HCT116 (cell line): Measurements from ENCODE around the gene CCHCR1. TPM values are rescaled to one million over a fixed set of nuclear protein-coding genes. Genes with fewer than 3 reads are reported as not detected.

Source experiments
- ATAC-seq: fragments of 200-7000 bp; cut with Tn5 transposase; 2 replicates; pipeline ENCODE4 v1.9.1; 2020; ENCODE audit warnings: mild to moderate bottlenecking, moderate library complexity
- BruUV-seq: library from RNA; stranded (reverse); fragments of 400-500 nt; replicated peaks from 2 replicates; lab custom pipeline; 2021; lab: Mats Ljungman, UMichigan
- CTCF ChIA-PET: fragments of 300-600 bp; sonication (Branson Sonifier 250); formaldehyde crosslinking; loops from one replicate; lab custom pipeline; 2021; ENCODE audit warnings: antibody characterized with exemption; lab: Charles Lee
- POLR2A ChIA-PET: fragments of 300-600, 350-600 bp; sonication (Branson Sonifier 250); formaldehyde crosslinking; loops from one replicate; lab custom pipeline; 2021; ENCODE audit warnings: antibody characterized with exemption; lab: Charles Lee
- RAD21 ChIA-PET, 2 experiments: fragments of 300-600 bp; sonication (Branson Sonifier 250); formaldehyde crosslinking; loops; one replicate each; lab custom pipeline; 2023; ENCODE audit warnings: low total read pairs in 2 of 2; ENCODE audit not compliant: uncharacterized antibody in 2 of 2, unreplicated experiment in 2 of 2, low non-redundant PET in 1 of 2; lab: Charles Lee
- DNase-seq: peaks from one replicate; pipeline ENCODE4 v3.0.0-alpha.2; 2010; ENCODE audit warnings: low read depth, low spot score
- H2AFZ ChIP-seq: fragments of 200-600 bp; shearing (Covaris generic), sonication (generic); 2 replicates; pipeline ENCODE4 v1.6.1; 2017; ENCODE audit warnings: low read depth, mixed run types, mixed read lengths, antibody characterized with exemption, low read length; ENCODE audit not compliant: poor library complexity, severe bottlenecking
- H3K27ac ChIP-seq: 2 replicates; pipeline ENCODE4 v1.5.1; 2012; ENCODE audit warnings: low read depth, low read length
- H3K27me3 ChIP-seq: fragments of 200-600 bp; sonication (generic); 2 replicates; pipeline ENCODE4 v1.6.1; 2016; ENCODE audit warnings: mixed run types, low read length, mixed read lengths; ENCODE audit not compliant: insufficient read depth
- H3K36me3 ChIP-seq, 2 experiments: fragments of 200-500 bp in 1 of 2; fragments of 200-600 bp in 1 of 2; sonication (Bioruptor generic) in 1 of 2; sonication (generic) in 1 of 2; 2 replicates each; pipeline versions ENCODE4 v1.5.1 to v1.6.1; 2014 to 2016; ENCODE audit warnings: low read length in 2 of 2, inconsistent platforms in 1 of 2, mixed read lengths in 1 of 2, mixed run types in 1 of 2; ENCODE audit not compliant: insufficient read depth in 2 of 2, control insufficient read depth in 1 of 2
- H3K4me1 ChIP-seq, 2 experiments: fragments of 200-600 bp in 1 of 2; sonication (generic) in 1 of 2; 2 replicates each; pipeline versions ENCODE4 v1.5.1 to v1.6.1; 2012 to 2017; ENCODE audit warnings: low read length in 2 of 2, inconsistent platforms in 1 of 2, mild to moderate bottlenecking in 1 of 2, mixed read lengths in 1 of 2, mixed run types in 1 of 2, moderate library complexity in 1 of 2; ENCODE audit not compliant: insufficient read depth in 2 of 2, control insufficient read depth in 1 of 2
- H3K4me2 ChIP-seq: fragments of 200-600 bp; sonication (generic); 2 replicates; pipeline ENCODE4 v1.6.1; 2017; ENCODE audit warnings: mixed run types, low read length, mixed read lengths
- H3K4me3 ChIP-seq, 2 experiments: fragments of 200-600 bp in 1 of 2; sonication (generic) in 1 of 2; replicated peaks in 1 of 2; 2 replicates each; pipeline ENCODE4 v1.5.1; 2011 to 2016; ENCODE audit warnings: low read length in 2 of 2, control low read depth in 1 of 2, low read depth in 1 of 2, mild to moderate bottlenecking in 1 of 2, mixed read lengths in 1 of 2, mixed run types in 1 of 2
- H3K79me2 ChIP-seq: fragments of 200-600 bp; sonication (generic); 2 replicates; pipeline ENCODE4 v1.6.1; 2017; ENCODE audit warnings: mild to moderate bottlenecking, mixed run types, low read length, moderate library complexity, mixed read lengths; ENCODE audit not compliant: insufficient read depth
- H3K9ac ChIP-seq: fragments of 200-600 bp; sonication (generic); 2 replicates; pipeline ENCODE4 v1.6.1; 2016; ENCODE audit warnings: low read length, mixed read lengths
- H3K9me2 ChIP-seq: fragments of 200-600 bp; sonication (generic), shearing (Covaris generic); 2 replicates; pipeline ENCODE4 v1.6.1; 2017; ENCODE audit warnings: mixed run types, mild to moderate bottlenecking, moderate library complexity; ENCODE audit not compliant: insufficient read depth
- H3K9me3 ChIP-seq, 2 experiments: fragments of 200-500 bp in 1 of 2; fragments of 200-600 bp in 1 of 2; sonication (Bioruptor generic) in 1 of 2; sonication (generic) in 1 of 2; 2 replicates each; pipeline ENCODE4 v1.6.1; 2014 to 2017; ENCODE audit warnings: low read length in 2 of 2, mixed read lengths in 2 of 2, inconsistent platforms in 1 of 2, low read depth in 1 of 2, mild to moderate bottlenecking in 1 of 2, mixed run types in 1 of 2, moderate library complexity in 1 of 2; ENCODE audit not compliant: control insufficient read depth in 1 of 2, insufficient read depth in 1 of 2
- H4K20me1 ChIP-seq: fragments of 200-600 bp; sonication (generic), shearing (Covaris generic); 2 replicates; pipeline ENCODE4 v1.6.1; 2017; ENCODE audit warnings: mixed run types, mild to moderate bottlenecking, moderate library complexity; ENCODE audit not compliant: insufficient read depth
- ATF3 ChIP-seq: IDR thresholded peaks from 2 replicates; pipeline ENCODE4 v1.6.1; 2012
- CEBPB ChIP-seq: IDR thresholded peaks from 2 replicates; pipeline ENCODE4 v1.6.1; 2012; ENCODE audit warnings: low read depth
- CTCF ChIP-seq, 3 experiments: fragments of 200-600 bp in 1 of 3; sonication (generic) in 1 of 3; IDR thresholded peaks in 2 of 3; conservative IDR thresholded peaks in 1 of 3; 2 replicates each; pipeline ENCODE4 v1.5.1; 2012 to 2017; ENCODE audit warnings: low read depth in 2 of 3, low read length in 2 of 3, antibody characterized with exemption in 1 of 3, borderline replicate concordance in 1 of 3, control low read depth in 1 of 3, mild to moderate bottlenecking in 1 of 3, mixed read lengths in 1 of 3, mixed run types in 1 of 3, moderate library complexity in 1 of 3; ENCODE audit not compliant: insufficient read depth in 1 of 3
- ELF1 ChIP-seq: IDR thresholded peaks from 2 replicates; pipeline ENCODE4 v1.6.1; 2012; ENCODE audit warnings: low read depth, borderline replicate concordance
- EZH2 ChIP-seq: fragments of 200-600 bp; sonication (generic); IDR thresholded peaks from 2 replicates; pipeline ENCODE4 v1.6.1; 2017; ENCODE audit warnings: antibody characterized with exemption, mixed run types
- EZH2phosphoT487 ChIP-seq: fragments of 200-600 bp; IDR thresholded peaks from 2 replicates; pipeline ENCODE4 v1.6.1; 2018; ENCODE audit warnings: antibody characterized with exemption, borderline replicate concordance
- FOSL1 ChIP-seq: IDR thresholded peaks from 2 replicates; pipeline ENCODE4 v1.6.1; 2012; ENCODE audit warnings: low read depth
- JUND ChIP-seq: IDR thresholded peaks from 2 replicates; pipeline ENCODE4 v1.6.1; 2012
- POLR2A ChIP-seq: IDR thresholded peaks from 2 replicates; pipeline ENCODE4 v1.7.0; 2011; ENCODE audit warnings: borderline replicate concordance; ENCODE audit not compliant: insufficient read depth, insufficient read length; ENCODE audit errors: extremely low read depth
- RAD21 ChIP-seq: IDR thresholded peaks from 2 replicates; pipeline ENCODE4 v1.6.1; 2012; ENCODE audit warnings: low read depth, mild to moderate bottlenecking
- SIN3A ChIP-seq: IDR thresholded peaks from 2 replicates; pipeline ENCODE4 v1.6.1; 2012; ENCODE audit warnings: low read depth
- SP1 ChIP-seq: IDR thresholded peaks from 2 replicates; pipeline ENCODE4 v1.6.1; 2012; ENCODE audit warnings: low read depth
- TCF7L2 ChIP-seq: IDR thresholded peaks from 2 replicates; pipeline ENCODE4 v1.7.0; 2011; ENCODE audit warnings: borderline replicate concordance, inconsistent platforms; ENCODE audit not compliant: insufficient read depth, insufficient read length; ENCODE audit errors: extremely low read depth
- YY1 ChIP-seq: IDR thresholded peaks from 2 replicates; pipeline ENCODE4 v1.6.1; 2011; ENCODE audit warnings: low read length, low read depth, moderate library complexity, mild to moderate bottlenecking; ENCODE audit not compliant: insufficient replicate concordance; ENCODE audit errors: extremely low read depth
- ZFX ChIP-seq: fragments of 450-650 bp; IDR thresholded peaks from 2 replicates; pipeline ENCODE4 v1.6.1; 2017
- ZNF274 ChIP-seq: fragments of 200-500 bp; sonication (Bioruptor generic); IDR thresholded peaks from 2 replicates; pipeline ENCODE4 v1.6.1; 2014; ENCODE audit warnings: mild to moderate bottlenecking, low read depth, low read length, inconsistent platforms
- intact Hi-C: fragments of 100-400 bp; cut with micrococcal nuclease; formaldehyde crosslinking; loops from 2 replicates; pipeline ENCODE4 v1.10.0; 2022
- total RNA-seq: library from RNA; stranded (reverse); gene quantifications from one replicate; pipeline ENCODE4 v1.2.1, GENCODE V29; 2021; ENCODE audit not compliant: unreplicated experiment

Gene CCHCR1
- total RNA-seq, 1 experiment from 2014 or later: 40.7 TPM

- CTCF ChIA-PET: no interaction called here
- Histone ChIP-seq H3K9me2 (no peaks in the 10 kb centered on the region), H3K9ac (no peak within 1 kb of the TSS), H3K27ac (no peak within 1 kb of the TSS), H3K79me2 (peaks cover 8% of the 10 kb centered on the region; the same call in 1 of the 2 replicates), H3K27me3 (no peaks in the 10 kb centered on the region), H3K36me3 (no peaks in the 10 kb centered on the region), H3K9me3 (no peaks in the 10 kb centered on the region), H2AFZ (no peak within 1 kb of the TSS), H4K20me1 (no peaks in the 10 kb centered on the region), H3K4me3 (no peak within 1 kb of the TSS), H3K4me1 (peaks cover 38 to 50% of the 10 kb centered on the region in 2 experiments), H3K4me2 (0 out of 2 replicates have a peak within 1 kb of the TSS, but pooled peaks have one; percentile 3)
- intact Hi-C loops: no loop called here
- ATAC-seq (no peak), DNase-seq (no peak)
- TF ChIP-seq CEBPB (no peak), FOSL1 (no peak), SP1 (no peak), JUND (no peak), EZH2 (no peak), ZFX (no peak), SIN3A (no peak), YY1 (no peak), RAD21 (no peak), CTCF (IDR thresholded peaks at IDR 0.05 in 2 of 3, conservative IDR thresholded peaks at IDR 0.05 in 1 of 3; ENCODE audit: borderline replicate concordance in 1 of 3, insufficient read depth in 1 of 3, low read depth in 2 of 3, low read length in 2 of 3) (no peak), ZNF274 (no peak), POLR2A (no peak), TCF7L2 (no peak), ELF1 (no peak), ATF3 (no peak), EZH2phosphoT487 (no peak)
- BruUV-seq: no TSS peak
- POLR2A ChIA-PET: no interaction called here
- RAD21 ChIA-PET: no interaction called here
Measured at GRCh38 chr6:31120151-31120915, 37.3 kb downstream of the CCHCR1 start, which contains the start of gene CDSN. TSS of gene CDSN (minus strand) at chr6:31120446. CDS start at chr6:31120419, 27 bp downstream.
